Heart right ventricle (tissue), 16 donors: ENCODE data around the gene NRXN2. TPM values are rescaled to one million over a fixed set of nuclear protein-coding genes. Genes with fewer than 3 reads are reported as not detected.

ENCODE experiments used
- ATAC-seq, 8 donors: fragments of 200-7000 bp; cut with Tn5 transposase; one replicate each; pipeline ENCODE4 v1.9.1; 2020; ENCODE audit warnings: mild to moderate bottlenecking in 8 of 8, moderate library complexity in 8 of 8, moderate number of reproducible peaks in 1 of 8
- DNase-seq, 2 donors: peaks; one replicate each; pipeline ENCODE4 v3.0.0-alpha.2; 2020
- H3K27ac ChIP-seq, 10 donors: fragments of 200-600 bp; sonication (generic) in 2 of 10; one replicate each; pipeline versions ENCODE4 v1.5.0 to v1.8.0; 2020 to 2022; ENCODE audit warnings: mild to moderate bottlenecking in 3 of 10
- H3K27me3 ChIP-seq, 7 donors: fragments of 200-600 bp; one replicate each; pipeline ENCODE4 v1.8.0; 2021 to 2022; ENCODE audit warnings: mild to moderate bottlenecking in 2 of 7
- H3K36me3 ChIP-seq, 9 donors: fragments of 200-600 bp; sonication (generic) in 1 of 9; one replicate each; pipeline versions ENCODE4 v1.5.0 to v1.8.0; 2020 to 2022; ENCODE audit warnings: mild to moderate bottlenecking in 2 of 9
- H3K4me1 ChIP-seq, 9 donors: fragments of 200-600 bp; sonication (generic) in 1 of 9; one replicate each; pipeline versions ENCODE4 v1.5.0 to v1.8.0; 2020 to 2022; ENCODE audit warnings: mild to moderate bottlenecking in 4 of 9
- H3K4me3 ChIP-seq, 10 donors: fragments of 200-600 bp; sonication (generic) in 2 of 10; one replicate each; pipeline versions ENCODE4 v1.5.0 to v1.8.0; 2020 to 2022; ENCODE audit warnings: mild to moderate bottlenecking in 7 of 10, moderate library complexity in 2 of 10
- H3K9me3 ChIP-seq, 11 donors: fragments of 200-600 bp in 10 of 11; sonication (generic) in 2 of 11; one replicate each; pipeline versions ENCODE4 v1.5.0 to v1.8.0; 2013 to 2022; ENCODE audit warnings: mild to moderate bottlenecking in 2 of 11, control low read depth in 1 of 11, moderate library complexity in 1 of 11
- WGBS, 2 donors: extraction: QIAGEN DNeasy Blood & Tissue Kit; methylation state at CpG; one replicate each; pipeline ENCODE4 v1.1.7; 2013; ENCODE audit warnings: inconsistent platforms in 1 of 2; 5-methylcytosine and 5-hydroxymethylcytosine counted together
- intact Hi-C, 10 donors: fragments of 100-400 bp; cut with DNase I; formaldehyde crosslinking; loops; one replicate each; pipeline versions ENCODE4 v1.11.1 to v1.14.2; 2022
- polyA plus RNA-seq, 2 donors: library from polyadenylated mRNA; stranded (reverse); fragments of 200-250 nt; gene quantifications; one replicate each; pipeline ENCODE4 v1.2.3, GENCODE V29; 2013
- total RNA-seq, 10 donors: library from RNA; stranded (reverse); fragmentation: NEBNext Ultra II Directional in 3 of 10; extraction: Animal tissue kit (Norgen Biotek cat#: 25700) in 3 of 10; gene quantifications; one replicate each; pipeline versions ENCODE4 v1.2.1 to v1.2.4, GENCODE V29; 2021 to 2023
- TF ChIP-seq, protein P1 (sequence below), 9 donors: fragments of 200-600 bp; sonication (generic) in 2 of 9; IDR thresholded peaks; one replicate each; pipeline versions ENCODE4 v1.5.0 to v1.8.0; 2021 to 2022; ENCODE audit warnings: antibody characterized with exemption in 9 of 9, mild to moderate bottlenecking in 5 of 9, moderate library complexity in 1 of 9
- donor health status: Arrhythmogenic right ventricular cardiomyopathy.
- donor health status: ischemic (EF 13 %, LVEDD 7.1; RV severe dilation, severe dysfunction).
- donor health status: healthy with polysubstance abuse.
- donor health status: DM: no; HTN: yes; CAD: no.
- donor health status: DM: no; HTN: no; CAD: no.
- donor health status: ischemic (EF 25% LVEDD 6.9; RV normal size, moderate dysfunction).
- donor health status: ischemic (EF 25% LVEDD 5.7; RV mildly dilated, moderate dysfunction).
- donor health status: healthy.
- donor health status: DM: yes; HTN: yes; CAD: no.
- donor health status: Ischemic cardiomyopathy.
- donor health status: ischemic (EF 35%, LVEDD 5.7; RV mildly dilated, moderate dysfunction).
- donor health status: nonischemic (EF 11% LVEDD 7.7; RV severe dilation, severe dysfunction).
- donor health status: DM: yes; HTN: yes; CAD: no.
- donor health status: PGD.
- donor health status: ischemic (EF 29% LVEDD 5.4; RV normal size, mild dysfunction).
- donor health status: nonischemic (EF 23%, LVEDD 6.1; RV moderate dilation, normal function).

The NRXN2 gene
- total and polyA plus RNA-seq, 12 donors: 0.45 to 5.5 (median 1.4) TPM

DNA sequence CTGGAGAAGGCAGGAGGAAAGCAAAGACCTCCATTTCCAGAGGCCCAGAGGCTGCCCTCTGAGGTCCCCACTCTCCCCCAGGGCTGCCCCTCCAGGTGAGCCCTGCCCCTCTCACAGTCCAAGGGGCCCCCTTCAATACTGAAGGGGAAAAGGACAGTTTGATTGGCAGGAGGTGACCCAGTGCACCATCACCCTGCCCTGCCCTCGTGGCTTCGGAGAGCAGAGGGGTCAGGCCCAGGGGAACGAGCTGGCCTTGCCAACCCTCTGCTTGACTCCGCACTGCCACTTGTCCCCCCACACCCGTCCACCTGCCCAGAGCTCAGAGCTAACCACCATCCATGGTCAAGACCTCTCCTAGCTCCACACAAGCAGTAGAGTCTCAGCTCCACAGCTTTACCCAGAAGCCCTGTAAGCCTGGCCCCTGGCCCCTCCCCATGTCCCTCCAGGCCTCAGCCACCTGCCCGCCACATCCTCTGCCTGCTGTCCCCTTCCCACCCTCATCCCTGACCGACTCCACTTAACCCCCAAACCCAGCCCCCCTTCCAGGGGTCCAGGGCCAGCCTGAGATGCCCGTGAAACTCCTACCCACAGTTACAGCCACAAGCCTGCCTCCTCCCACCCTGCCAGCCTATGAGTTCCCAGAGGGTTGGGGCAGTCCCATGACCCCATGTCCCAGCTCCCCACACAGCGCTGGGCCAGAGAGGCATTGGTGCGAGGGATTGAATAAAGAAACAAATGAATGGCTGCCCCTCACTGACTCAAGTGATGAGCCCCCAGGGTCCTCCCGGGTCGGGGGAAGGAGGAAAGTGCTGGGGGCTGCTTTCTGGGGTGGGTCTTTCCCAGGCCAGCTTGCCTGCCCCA, 121.2 kb downstream of the NRXN2 start:
- Histone ChIP-seq H3K27me3 (peaks cover 0 to 19% (median under 1%) of the 10 kb centered on the region in 7 donors), H3K9me3 (no peaks in the 10 kb centered on the region), H3K4me1 (no peaks in the 10 kb centered on the region), H3K27ac (no peak overlapping the region), H3K36me3 (no peaks in the 10 kb centered on the region), H3K4me3 (no peak overlapping the region)
- WGBS, 2 donors: 87 to 88% methylated on average over 12 of the region's 12 CpGs
- DNase-seq (no peak), ATAC-seq (no peak)
- intact Hi-C loops: no loop called here
- TF ChIP-seq, protein P1, sequence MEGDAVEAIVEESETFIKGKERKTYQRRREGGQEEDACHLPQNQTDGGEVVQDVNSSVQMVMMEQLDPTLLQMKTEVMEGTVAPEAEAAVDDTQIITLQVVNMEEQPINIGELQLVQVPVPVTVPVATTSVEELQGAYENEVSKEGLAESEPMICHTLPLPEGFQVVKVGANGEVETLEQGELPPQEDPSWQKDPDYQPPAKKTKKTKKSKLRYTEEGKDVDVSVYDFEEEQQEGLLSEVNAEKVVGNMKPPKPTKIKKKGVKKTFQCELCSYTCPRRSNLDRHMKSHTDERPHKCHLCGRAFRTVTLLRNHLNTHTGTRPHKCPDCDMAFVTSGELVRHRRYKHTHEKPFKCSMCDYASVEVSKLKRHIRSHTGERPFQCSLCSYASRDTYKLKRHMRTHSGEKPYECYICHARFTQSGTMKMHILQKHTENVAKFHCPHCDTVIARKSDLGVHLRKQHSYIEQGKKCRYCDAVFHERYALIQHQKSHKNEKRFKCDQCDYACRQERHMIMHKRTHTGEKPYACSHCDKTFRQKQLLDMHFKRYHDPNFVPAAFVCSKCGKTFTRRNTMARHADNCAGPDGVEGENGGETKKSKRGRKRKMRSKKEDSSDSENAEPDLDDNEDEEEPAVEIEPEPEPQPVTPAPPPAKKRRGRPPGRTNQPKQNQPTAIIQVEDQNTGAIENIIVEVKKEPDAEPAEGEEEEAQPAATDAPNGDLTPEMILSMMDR (IDR thresholded peaks at IDR 0.05): no peak

DNA sequence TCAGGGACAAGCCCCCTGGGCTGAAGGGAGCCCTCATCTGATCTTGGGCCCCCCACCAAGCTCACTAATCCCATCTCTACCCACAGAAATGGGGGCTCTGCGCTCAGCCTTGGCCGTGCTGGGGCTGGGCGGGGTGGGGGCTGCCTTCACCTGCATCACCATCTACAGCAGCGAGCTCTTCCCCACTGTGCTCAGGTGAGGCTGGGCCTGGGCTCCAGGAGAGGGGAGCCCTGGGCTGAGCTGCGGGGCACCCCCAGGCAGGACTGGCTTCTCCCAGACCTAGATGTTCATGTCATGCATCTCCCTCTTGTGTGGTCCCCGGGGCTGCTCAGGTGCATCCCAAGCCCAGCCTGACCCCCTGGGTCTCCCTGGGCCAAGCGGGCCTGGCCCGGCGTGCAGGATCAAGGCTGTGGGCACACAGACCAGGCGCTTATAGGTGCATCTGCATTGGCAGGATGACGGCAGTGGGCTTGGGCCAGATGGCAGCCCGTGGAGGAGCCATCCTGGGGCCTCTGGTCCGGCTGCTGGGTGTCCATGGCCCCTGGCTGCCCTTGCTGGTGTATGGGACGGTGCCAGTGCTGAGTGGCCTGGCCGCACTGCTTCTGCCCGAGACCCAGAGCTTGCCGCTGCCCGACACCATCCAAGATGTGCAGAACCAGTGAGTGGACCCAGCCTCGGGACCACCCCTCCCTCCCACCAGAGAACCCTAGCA, 122.6 kb downstream of the NRXN2 start:
- no peak for DNase-seq
- WGBS, 2 donors: 88 to 93% methylated on average over 19 of the region's 19 CpGs
- intact Hi-C loops: no loop called here

DNA sequence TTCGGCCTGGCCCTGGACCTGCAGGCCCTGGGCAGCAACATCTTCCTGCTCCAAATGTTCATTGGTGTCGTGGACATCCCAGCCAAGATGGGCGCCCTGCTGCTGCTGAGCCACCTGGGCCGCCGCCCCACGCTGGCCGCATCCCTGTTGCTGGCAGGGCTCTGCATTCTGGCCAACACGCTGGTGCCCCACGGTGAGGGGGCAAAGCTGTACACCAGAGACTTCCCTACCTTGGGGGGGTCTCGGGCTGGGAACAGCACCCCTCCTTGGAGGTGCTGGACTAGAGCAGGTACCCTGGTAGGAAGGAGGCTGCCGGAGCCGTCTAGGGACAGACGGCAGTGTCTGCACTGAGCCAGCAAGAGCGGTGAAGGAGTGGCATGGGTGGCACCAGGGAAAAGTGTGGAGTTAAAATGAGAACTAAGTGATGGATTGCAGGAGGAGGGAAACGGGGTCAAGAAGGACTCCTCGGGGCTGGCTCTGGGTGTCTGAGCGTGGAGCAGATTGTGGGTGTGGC, 123.2 kb downstream of the NRXN2 start:
- TF ChIP-seq, protein P1 (IDR thresholded peaks at IDR 0.05): no peak
- H3K36me3 ChIP-seq: no peaks in the 10 kb centered on the region
- no peak overlapping the region for H3K4me3 ChIP-seq
- WGBS, 2 donors: 84 to 87% methylated on average over 17 of the region's 17 CpGs
- no peak for ATAC-seq
- no peaks in the 10 kb centered on the region for H3K4me1 ChIP-seq
- H3K27me3 ChIP-seq: peaks cover 0 to 5% (median 0%) of the 10 kb centered on the region in 7 donors
- intact Hi-C loops: no loop called here
- H3K9me3 ChIP-seq: no peaks in the 10 kb centered on the region
- H3K27ac ChIP-seq: no peak overlapping the region
- DNase-seq: no peak

More for the DNA sequence above, 122.6 kb downstream of the NRXN2 start:
- no peaks in the 10 kb centered on the region for H3K9me3 ChIP-seq
- H3K27ac ChIP-seq: no peak overlapping the region
- TF ChIP-seq, protein P1 (IDR thresholded peaks at IDR 0.05): no peak
- H3K27me3 ChIP-seq: peaks cover 0 to 5% (median 0%) of the 10 kb centered on the region in 7 donors
- no peaks in the 10 kb centered on the region for H3K36me3 ChIP-seq
- no peak overlapping the region for H3K4me3 ChIP-seq
- no peak for ATAC-seq
- no peaks in the 10 kb centered on the region for H3K4me1 ChIP-seq
